ENCODE measurements around the gene ARNT2.

ARNT2 gene

GRCh38 chr15:80591938-80592825 is 188.0 kb downstream of the ARNT2 start:
- no peak overlapping the region for H2AFZ ChIP-seq (ENCODE audit: low read length)
- H3K4me1 ChIP-seq (ENCODE audit: low read length) = no peaks in the 10 kb centered on the region
- no peaks in the 10 kb centered on the region for H3K27me3 ChIP-seq (replicated peaks; ENCODE audit: insufficient read depth, low read length)
- no peaks in the 10 kb centered on the region for H4K20me1 ChIP-seq (ENCODE audit: insufficient read depth, low read length)
- no peak overlapping the region for H3K4me3 ChIP-seq (ENCODE audit: low read length)
- no peaks in the 10 kb centered on the region for H3K36me3 ChIP-seq (replicated peaks; ENCODE audit: insufficient read depth, low read length)
- no peak overlapping the region for H3K9ac ChIP-seq (ENCODE audit: low read length)
- no peaks in the 10 kb centered on the region for H3K9me2 ChIP-seq (replicated peaks; ENCODE audit: insufficient read depth, low read length)
- H3F3A ChIP-seq (ENCODE audit: insufficient read depth, low read length) = no peaks in the 10 kb centered on the region
- DNase-seq = no peak
- H3K27ac ChIP-seq (ENCODE audit: low read length) = no peak overlapping the region
- H3K4me2 ChIP-seq (ENCODE audit: low read depth, low read length) = no peak overlapping the region
- no peaks in the 10 kb centered on the region for H3K9me3 ChIP-seq (replicated peaks; ENCODE audit: insufficient read depth, low read length)
- H3K79me2 ChIP-seq (ENCODE audit: low read length) = no peaks in the 10 kb centered on the region
- TF ChIP-seq EZH2phosphoT487 (IDR thresholded peaks at IDR 0.05; ENCODE audit: low read length) (no peak), CTCF (IDR thresholded peaks at IDR 0.05; ENCODE audit: low read length) (no peak), EZH2 (optimal IDR thresholded peaks at IDR 0.05; ENCODE audit: low read depth, low read length) (no peak)

GRCh38 chr15:80593486-80594030 is 189.4 kb downstream of the ARNT2 start:
- no peaks in the 10 kb centered on the region for H3K9me2 ChIP-seq (replicated peaks; ENCODE audit: insufficient read depth, low read length)

GRCh38 chr15:80594091-80594889 is 190.1 kb downstream of the ARNT2 start:
- Histone ChIP-seq H3K27ac (ENCODE audit: low read length) (no peak overlapping the region), H3K9me2 (replicated peaks; ENCODE audit: insufficient read depth, low read length) (no peaks in the 10 kb centered on the region), H3K9me3 (replicated peaks; ENCODE audit: insufficient read depth, low read length) (no peaks in the 10 kb centered on the region), H3F3A (ENCODE audit: insufficient read depth, low read length) (no peaks in the 10 kb centered on the region), H3K4me2 (ENCODE audit: low read depth, low read length) (no peak overlapping the region), H3K36me3 (replicated peaks; ENCODE audit: insufficient read depth, low read length) (no peaks in the 10 kb centered on the region), H3K79me2 (ENCODE audit: low read length) (no peaks in the 10 kb centered on the region), H3K9ac (ENCODE audit: low read length) (no peak overlapping the region), H3K27me3 (replicated peaks; ENCODE audit: insufficient read depth, low read length) (no peaks in the 10 kb centered on the region), H3K4me1 (ENCODE audit: low read length) (no peaks in the 10 kb centered on the region), H4K20me1 (ENCODE audit: insufficient read depth, low read length) (no peaks in the 10 kb centered on the region), H3K4me3 (ENCODE audit: low read length) (no peak overlapping the region), H2AFZ (ENCODE audit: low read length) (no peak overlapping the region)
- DNase-seq = no peak
- no peak for TF ChIP-seq CTCF (IDR thresholded peaks at IDR 0.05; ENCODE audit: low read length)
- TF ChIP-seq EZH2phosphoT487 (IDR thresholded peaks at IDR 0.05; ENCODE audit: low read length) = no peak
- no peak for TF ChIP-seq EZH2 (optimal IDR thresholded peaks at IDR 0.05; ENCODE audit: low read depth, low read length)

More at GRCh38 chr15:80593486-80594030, 189.4 kb downstream of the ARNT2 start:
- TF ChIP-seq EZH2 (optimal IDR thresholded peaks at IDR 0.05; ENCODE audit: low read depth, low read length) (no peak), CTCF (IDR thresholded peaks at IDR 0.05; ENCODE audit: low read length) (no peak), EZH2phosphoT487 (IDR thresholded peaks at IDR 0.05; ENCODE audit: low read length) (no peak)
- no peak for DNase-seq
- no peak overlapping the region for H3K4me2 ChIP-seq (ENCODE audit: low read depth, low read length)
- H3K79me2 ChIP-seq (ENCODE audit: low read length) = no peaks in the 10 kb centered on the region
- no peaks in the 10 kb centered on the region for H4K20me1 ChIP-seq (ENCODE audit: insufficient read depth, low read length)
- H3F3A ChIP-seq (ENCODE audit: insufficient read depth, low read length) = no peaks in the 10 kb centered on the region
- no peak overlapping the region for H3K9ac ChIP-seq (ENCODE audit: low read length)
- H3K4me1 ChIP-seq (ENCODE audit: low read length) = no peaks in the 10 kb centered on the region
- no peak overlapping the region for H3K4me3 ChIP-seq (ENCODE audit: low read length)
- no peaks in the 10 kb centered on the region for H3K36me3 ChIP-seq (replicated peaks; ENCODE audit: insufficient read depth, low read length)
- no peaks in the 10 kb centered on the region for H3K27me3 ChIP-seq (replicated peaks; ENCODE audit: insufficient read depth, low read length)
- no peak overlapping the region for H2AFZ ChIP-seq (ENCODE audit: low read length)
- no peak overlapping the region for H3K27ac ChIP-seq (ENCODE audit: low read length)
- H3K9me3 ChIP-seq (replicated peaks; ENCODE audit: insufficient read depth, low read length) = no peaks in the 10 kb centered on the region
